OCI-M2 (cell line): ENCODE results near the gene VPS37D.
"Not testable (repeated sequence)": the region's sequence is repeated elsewhere in the genome, so short reads cannot be mapped to it uniquely, and the experiment has no call there.

Experiments
- DNase-seq: peaks from one replicate; lab custom pipeline; 2025; ENCODE audit not compliant: unreplicated experiment; lab: John Stamatoyannopoulos, UW

The VPS37D gene, protein sequence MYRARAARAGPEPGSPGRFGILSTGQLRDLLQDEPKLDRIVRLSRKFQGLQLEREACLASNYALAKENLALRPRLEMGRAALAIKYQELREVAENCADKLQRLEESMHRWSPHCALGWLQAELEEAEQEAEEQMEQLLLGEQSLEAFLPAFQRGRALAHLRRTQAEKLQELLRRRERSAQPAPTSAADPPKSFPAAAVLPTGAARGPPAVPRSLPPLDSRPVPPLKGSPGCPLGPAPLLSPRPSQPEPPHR

DNA sequence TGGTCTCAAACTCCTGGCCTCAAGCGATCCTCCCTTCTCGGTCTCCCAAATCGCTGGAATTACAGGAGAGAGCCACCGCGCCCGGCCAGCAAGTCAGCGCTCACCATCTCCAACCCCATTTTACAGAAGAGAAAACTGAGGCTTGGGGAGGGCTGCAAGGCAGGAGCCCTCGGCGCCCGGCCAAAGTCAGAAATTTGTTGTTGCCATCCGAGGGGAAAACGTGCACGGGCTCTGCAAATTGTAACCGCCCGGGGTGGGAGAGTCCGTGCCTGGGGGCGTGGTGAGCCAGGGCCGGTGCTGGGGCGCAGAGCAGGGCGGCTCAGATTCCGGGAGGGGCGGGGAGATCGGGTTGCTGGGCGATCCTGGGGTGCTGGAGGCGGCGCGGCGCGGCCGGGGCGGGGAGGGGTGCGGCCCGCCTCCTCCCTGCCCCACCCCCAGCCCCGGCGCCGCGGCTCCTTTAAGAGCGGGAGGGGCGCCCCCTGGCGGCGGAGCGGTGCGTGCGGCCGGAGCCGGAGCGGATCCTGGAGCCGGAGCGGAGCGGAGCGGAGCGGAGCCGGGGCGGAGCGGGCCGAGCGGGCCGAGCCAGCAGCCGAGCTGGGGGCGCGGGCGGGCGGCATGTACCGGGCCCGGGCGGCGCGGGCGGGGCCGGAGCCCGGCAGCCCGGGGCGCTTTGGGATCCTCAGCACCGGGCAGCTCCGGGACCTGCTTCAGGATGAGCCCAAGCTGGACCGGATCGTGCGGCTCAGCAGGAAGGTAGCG, at the start of gene VPS37D:
VPS37D (plus strand) TSS at position 488 of the 759 bp plus-strand sequence; CDS start at position 616, 128 bp downstream.
- no peak for DNase-seq

GRCh38 chr7:73618538-73618937, 49.1 kb upstream of the VPS37D start:
- DNase-seq, result no peak

- not testable (repeated sequence) for DNase-seq
Measured at GRCh38 chr7:73619394-73619793, 48.2 kb upstream of the VPS37D start.

- DNase-seq, result no peak
Measured at GRCh38 chr7:73621168-73622063, 46.2 kb upstream of the VPS37D start.

GRCh38 chr7:73622527-73622908, 45.1 kb upstream of the VPS37D start:
- DNase-seq, result no peak

- no peak for DNase-seq
Measured at GRCh38 chr7:73622909-73623797, 44.5 kb upstream of the VPS37D start.

DNA sequence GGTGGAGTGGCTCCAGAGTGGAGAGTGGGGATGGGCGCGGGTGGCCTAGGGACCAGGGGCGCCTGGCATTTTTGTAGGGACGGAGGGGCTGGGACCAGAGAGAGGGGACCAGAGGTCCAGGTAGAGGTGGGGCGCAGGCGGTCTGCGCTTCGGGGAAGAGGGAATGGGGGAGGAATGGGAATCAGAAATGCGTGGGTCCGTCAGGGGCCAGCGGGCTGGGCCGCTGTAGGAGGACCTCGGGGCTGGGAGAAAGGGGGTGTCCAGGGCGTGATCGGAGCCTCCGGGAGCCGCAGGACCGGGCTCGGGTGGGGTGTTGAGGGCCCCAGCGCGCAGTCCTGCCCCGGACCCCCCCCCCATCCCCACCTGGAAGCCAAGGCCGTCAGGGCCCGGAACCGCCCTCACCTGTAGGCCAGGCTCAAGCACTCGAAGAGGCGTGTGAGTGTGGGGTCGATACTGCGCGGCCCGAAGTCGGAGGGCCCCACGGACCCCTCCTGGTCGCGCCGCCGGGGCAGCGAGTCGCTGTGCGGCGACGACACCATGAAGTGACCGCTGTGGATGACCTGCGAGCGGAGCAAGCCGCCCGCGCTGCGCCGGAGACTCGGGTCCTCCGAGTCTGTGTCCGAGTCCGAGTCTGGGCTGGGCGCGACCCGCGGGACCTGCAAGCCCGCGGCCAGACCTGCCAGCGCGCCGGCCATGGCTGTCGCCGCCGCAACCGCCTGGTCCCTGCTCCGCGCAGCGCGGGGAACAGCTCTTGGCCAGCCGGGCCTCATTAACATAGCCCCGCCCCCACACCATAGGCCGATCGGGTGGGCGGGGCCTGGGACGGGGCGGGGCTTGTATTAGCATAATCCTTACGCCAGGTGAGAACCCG, 43.6 kb upstream of the VPS37D start, which contains the start of gene MLXIPL:
MLXIPL (minus strand) TSS at position 725 of the 871 bp plus-strand sequence; CDS start at position 695, 30 bp downstream.
- no peak for DNase-seq

- no peak for DNase-seq
Measured at GRCh38 chr7:73624669-73625001, 43.0 kb upstream of the VPS37D start.

DNA sequence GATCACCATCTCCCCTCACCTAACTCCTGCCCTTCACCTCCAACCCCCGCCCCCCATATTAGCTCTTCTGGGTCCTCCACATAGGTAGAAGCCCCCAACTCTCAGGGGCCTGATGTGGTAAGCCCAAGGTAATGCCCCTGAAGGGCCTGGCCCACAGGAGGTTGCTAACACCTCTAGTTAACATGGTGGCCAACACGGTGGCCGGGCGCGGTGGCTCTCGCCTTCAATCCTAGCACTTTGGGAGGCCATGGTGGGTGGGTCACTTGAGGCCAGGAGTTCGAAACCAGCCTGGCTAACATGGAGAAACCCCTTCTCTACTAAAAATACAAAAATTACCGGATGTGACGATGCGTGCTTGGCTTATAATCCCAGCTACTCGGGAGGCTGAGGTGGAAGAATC, 42.4 kb upstream of the VPS37D start:
- DNase-seq, result no peak

- DNase-seq, result no peak
Measured at GRCh38 chr7:73626814-73627213, 40.8 kb upstream of the VPS37D start.

GRCh38 chr7:73628504-73628903, 39.1 kb upstream of the VPS37D start:
- no peak for DNase-seq

DNA sequence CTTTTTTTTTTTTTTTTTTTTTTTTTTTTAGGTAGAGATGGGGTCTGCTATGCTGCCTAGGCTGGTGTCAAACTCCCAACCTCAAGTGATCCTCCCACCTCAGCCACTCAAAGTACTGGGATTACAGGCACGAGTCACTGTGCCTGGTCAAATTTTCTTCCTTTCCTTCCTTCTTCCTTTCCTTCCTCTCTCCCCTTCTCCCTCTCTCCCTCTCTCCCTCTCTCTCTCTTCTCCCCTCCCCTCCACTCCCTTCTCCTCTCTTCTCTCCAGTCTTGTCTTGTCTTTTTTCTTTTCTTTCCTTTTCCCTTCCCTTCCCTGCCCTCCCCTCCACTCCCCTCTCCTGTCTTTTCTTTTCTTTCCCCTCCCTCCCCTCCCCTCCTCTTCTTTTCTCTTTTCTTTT, 36.1 kb upstream of the VPS37D start:
- no peak for DNase-seq

DNA sequence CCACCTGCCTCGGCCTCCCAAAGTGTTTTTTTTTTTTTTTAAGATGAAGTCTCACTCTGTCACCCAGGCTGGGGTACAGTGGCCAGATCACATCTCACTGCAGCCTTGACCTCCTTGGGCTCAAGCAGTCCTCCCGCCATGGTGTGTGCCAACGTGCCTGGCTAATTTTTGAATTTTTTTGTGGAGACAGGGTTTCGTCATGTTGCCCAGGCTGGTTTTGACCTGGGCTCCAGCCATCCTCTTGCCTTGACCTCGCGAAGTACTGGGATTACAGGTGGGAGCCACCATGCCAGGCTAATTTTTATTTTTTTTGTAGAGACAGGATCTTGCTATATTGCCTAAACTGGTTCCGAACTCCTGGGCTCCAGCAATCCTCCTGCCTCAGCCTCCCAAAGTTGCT, 34.3 kb upstream of the VPS37D start:
- DNase-seq, result no peak

- DNase-seq, result no peak
Measured at GRCh38 chr7:73633844-73634243, 33.8 kb upstream of the VPS37D start.

- DNase-seq, result no peak
Measured at GRCh38 chr7:73635428-73636200, 32.0 kb upstream of the VPS37D start.

GRCh38 chr7:73638911-73639310, 28.7 kb upstream of the VPS37D start:
- DNase-seq, result no peak

DNA sequence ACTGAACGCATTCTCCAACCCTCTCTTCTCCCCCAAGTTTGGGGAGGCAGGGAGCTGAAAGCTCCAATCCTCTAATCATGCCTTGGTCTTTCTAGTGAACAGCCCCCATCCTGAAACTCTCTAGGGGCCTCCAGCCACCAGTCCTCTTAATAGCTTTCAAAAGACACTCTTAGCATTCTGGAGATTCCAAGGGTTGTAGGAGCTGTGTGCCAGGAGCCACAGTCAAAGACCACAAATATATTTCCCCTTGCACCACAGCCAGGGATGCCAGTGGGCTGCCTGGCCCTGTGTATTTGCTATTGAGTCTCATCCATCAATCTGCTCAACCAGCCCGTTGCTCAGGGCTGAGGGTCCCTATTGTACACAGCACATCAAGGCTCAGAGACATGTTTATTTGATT, 24.8 kb upstream of the VPS37D start:
- DNase-seq, result no peak

DNA sequence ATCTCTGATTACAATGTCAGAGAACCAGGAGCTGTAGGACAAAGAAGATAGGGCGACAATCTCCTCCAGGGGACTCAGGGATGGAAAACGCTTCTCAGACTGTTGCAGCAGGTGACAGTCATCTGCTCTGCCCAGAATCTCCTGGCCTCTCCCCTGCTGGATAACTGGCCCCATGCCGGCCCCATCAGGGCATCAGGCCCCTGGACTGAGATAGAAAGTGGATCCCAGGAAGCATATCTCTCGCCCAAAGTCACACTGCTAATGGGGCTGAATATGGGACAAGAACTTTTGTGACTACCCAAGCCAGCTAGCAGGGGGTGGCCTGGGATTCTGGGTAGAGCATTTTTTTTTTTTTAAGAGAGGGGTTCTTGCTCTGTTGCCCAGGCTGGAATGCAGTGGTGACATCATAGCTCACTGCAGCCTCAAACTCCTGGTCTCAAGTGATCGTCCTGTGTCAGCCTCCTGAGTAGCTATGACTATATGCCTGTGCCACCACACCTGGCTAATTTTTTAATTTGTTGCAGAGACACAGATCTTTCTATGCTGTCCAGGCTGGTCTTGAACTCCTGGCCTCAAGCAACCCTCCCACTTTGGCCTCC, 22.8 kb upstream of the VPS37D start:
- DNase-seq, result no peak
